GM21526 (cell line): ENCODE results near the gene PPP1R1B.

Experiments used
- ATAC-seq: cut with Tn5 transposase; IDR thresholded peaks from one replicate; pipeline ENCODE4 v1.9.1; 2021; ENCODE audit warnings: moderate library complexity; ENCODE audit not compliant: unreplicated experiment, low FRiP score

The PPP1R1B gene

GRCh38 chr17:39666231-39666600 is 39.5 kb downstream of the PPP1R1B start:
- ATAC-seq, result no peak

DNA sequence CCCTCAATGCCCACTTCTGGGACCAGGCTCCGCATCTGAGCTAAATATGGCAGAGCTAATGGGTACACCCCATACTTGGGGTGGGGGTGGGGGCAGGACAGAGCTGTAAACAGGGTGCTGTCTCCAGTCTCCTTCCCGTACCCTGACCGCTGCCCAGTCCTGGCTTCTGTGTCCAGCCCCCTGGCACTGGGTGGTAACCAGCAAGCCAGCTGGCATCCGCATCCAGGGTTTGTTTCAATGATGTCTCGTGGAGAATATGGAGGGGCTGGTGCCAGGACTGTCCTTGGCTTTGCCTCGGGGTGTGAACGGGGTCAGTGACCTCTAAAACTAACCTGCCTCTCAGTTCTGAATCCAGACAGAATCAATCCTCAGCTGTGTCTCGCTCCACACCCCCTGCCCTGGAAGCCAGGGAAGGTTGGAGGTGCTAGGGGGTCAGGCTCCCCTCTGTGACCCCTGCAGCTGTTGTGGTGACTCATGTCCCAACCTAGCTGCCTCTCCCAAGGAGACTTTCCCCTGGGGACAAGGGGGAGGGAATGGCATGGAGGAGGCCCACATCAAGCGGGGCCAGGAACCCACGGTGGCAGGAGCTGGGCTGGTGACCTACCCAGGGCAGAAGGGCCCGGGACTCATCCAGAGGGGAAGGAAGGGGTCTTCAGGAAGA is 40.0 kb downstream of the PPP1R1B start:
- no peak for ATAC-seq

DNA sequence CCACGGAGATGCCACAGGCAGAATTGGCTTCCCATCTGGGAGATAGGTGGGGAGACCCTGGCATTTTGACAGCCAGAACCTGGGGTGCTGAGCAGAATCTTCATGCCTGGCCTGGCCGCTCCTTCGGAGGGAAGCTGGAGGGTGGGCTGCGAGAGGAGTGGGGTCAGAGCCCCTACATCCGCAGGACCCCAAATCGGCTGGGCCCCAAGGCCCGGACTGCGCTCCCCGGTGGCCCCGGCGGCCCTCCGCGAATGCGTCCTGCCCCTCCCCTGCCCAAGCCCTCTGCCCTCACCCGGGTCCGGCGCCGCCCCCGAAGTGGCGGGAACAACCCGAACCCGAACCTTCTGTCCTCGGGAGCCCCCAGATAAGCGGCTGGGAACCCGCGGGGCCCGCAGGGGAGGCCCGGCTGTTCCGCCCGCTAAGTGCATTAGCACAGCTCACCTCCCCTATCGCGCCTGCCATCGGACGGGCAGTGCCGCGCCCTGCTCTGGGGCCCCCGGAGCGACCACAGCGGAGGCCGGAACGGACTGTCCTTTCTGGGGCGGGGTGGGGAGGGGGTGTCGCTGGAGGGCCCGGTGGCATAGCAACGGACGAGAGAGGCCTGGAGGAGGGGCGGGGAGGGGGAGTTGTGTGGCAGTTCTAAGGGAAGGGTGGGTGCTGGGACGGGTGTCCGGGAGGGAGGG is 40.7 kb downstream of the PPP1R1B start:
- no peak for ATAC-seq

DNA sequence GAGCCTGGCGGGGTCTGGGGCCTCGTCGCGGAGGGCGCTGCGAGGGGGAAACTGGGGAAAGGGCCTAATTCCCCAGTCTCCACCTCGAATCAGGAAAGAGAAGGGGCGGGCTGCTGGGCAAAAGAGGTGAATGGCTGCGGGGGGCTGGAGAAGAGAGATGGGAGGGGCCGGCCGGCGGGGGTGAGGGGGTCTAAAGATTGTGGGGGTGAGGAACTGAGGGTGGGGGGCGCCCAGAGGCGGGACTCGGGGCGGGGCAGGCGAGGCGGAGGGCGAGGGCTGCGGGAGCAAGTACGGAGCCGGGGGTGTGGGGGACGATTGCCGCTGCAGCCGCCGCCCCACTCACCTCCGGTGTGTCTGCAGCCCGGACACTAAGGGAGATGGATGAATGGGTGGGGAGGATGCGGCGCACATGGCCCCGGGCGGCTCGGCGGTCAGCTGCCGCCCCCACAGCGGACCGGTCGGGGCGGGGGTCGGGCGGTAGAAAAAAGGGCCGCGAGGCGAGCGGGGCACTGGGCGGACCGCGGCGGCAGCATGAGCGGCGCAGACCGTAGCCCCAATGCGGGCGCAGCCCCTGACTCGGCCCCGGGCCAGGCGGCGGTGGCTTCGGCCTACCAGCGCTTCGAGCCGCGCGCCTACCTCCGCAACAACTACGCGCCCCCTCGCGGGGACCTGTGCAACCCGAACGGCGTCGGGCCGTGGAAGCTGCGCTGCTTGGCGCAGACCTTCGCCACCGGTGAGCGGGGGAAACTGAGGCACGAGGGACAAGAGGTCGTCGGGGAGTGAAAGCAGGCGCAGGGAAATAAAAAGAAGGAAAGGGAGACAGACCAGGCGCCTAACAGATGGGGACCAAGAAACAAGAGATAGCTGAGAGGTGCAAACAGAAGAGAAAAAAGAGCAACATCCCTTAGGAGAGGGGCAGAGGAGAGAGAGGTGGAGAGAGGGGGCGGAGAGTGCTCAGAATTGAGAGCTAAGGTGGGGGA is 41.5 kb downstream of the PPP1R1B start, which contains the start of gene PNMT:
TSS of gene PNMT (plus strand) at position 509 of the 980 bp plus-strand sequence. CDS start at position 532, 23 bp downstream.
- ATAC-seq, result no peak

DNA sequence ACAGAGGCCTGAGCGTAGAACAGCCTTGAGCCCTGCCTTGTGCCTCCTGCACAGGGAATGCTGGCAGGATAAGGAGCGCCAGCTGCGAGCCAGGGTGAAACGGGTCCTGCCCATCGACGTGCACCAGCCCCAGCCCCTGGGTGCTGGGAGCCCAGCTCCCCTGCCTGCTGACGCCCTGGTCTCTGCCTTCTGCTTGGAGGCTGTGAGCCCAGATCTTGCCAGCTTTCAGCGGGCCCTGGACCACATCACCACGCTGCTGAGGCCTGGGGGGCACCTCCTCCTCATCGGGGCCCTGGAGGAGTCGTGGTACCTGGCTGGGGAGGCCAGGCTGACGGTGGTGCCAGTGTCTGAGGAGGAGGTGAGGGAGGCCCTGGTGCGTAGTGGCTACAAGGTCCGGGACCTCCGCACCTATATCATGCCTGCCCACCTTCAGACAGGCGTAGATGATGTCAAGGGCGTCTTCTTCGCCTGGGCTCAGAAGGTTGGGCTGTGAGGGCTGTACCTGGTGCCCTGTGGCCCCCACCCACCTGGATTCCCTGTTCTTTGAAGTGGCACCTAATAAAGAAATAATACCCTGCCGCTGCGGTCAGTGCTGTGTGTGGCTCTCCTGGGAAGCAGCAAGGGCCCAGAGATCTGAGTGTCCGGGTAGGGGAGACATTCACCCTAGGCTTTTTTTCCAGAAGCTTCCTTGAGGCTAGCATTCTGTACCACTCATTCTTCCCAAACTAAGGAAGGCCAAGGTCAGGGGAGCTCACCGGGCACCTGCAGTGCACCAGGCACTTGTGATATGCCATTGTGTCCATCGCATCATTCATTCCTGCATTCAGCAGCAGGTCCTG is 43.4 kb downstream of the PPP1R1B start:
- no peak for ATAC-seq

GRCh38 chr17:39670746-39671145 is 44.0 kb downstream of the PPP1R1B start:
- ATAC-seq, result no peak

GRCh38 chr17:39671651-39672521 is 45.1 kb downstream of the PPP1R1B start:
- ATAC-seq, result no peak

GRCh38 chr17:39672522-39673334 is 46.0 kb downstream of the PPP1R1B start:
- ATAC-seq, result no peak

DNA sequence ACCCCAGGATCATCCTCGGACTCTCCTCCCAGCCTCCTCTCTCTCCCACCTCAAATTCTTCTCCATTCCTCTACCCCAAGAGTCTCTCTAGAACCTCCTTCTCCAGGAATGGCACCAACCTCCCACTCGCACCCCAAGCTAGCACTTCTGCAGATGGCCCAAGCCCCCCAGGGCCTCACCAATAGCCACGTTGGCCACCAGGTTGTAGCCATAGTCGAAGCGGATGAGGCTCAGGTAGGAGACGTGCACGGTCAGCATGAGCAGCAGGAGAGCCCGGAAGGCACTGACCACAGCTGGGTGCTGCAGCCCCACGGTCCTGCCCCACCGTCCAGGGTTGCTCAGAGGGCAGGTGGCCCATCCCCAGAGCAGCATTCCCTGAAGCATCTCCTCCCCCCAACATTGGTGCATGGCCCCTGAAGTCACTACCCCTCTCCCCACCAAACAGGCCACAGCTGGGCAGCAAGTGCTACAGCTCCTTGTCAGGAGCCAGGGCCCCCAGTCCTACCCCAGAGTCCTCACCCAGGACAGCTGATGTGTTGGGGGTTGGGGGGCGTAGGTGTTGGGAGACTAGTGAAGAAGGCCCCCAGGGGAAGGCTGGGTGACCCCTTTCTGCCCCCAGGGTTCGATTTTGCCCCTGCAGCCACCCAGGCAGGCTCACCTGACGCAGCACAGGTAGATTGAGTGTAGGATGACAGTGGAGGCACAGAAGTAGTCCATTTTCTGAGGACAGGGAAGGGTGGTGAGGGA is 46.8 kb downstream of the PPP1R1B start:
- ATAC-seq, result no peak

- no peak for ATAC-seq
These were observed 47.4 kb downstream of the PPP1R1B start for GRCh38 chr17:39674179-39674578.

DNA sequence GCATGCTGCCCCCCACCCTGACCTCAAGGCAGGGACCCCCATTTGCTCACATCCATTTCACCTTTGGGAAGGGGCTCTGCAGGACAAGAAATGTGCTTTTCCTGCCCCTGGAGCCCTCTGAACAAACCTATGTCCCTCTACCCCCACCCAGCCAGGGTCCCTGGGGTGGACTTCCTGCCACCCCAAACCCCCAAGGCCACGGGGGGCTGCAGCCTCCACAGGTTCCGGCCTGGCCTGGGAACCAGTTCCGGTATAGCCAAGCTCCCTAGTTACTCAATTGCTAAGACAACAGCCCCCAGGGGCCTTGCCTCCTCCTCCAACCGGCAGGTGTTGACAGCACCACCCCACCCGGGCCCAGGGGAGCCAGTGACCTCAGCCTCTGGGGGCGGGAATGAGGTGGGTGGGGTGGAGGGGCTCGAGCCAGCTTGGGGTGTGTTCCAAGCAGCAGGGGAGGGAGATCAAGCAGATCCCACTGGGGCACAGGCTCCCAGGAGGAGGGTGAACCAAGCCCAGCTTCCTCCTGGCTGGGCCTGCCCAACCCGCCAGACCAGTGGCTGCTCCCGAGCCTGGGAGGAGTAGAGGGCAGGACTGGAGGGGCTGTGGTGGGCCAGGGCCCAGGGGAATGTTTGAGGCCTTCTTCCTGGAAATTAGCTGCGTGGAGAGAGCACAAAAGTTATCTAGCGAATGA is 48.1 kb downstream of the PPP1R1B start:
- ATAC-seq, result no peak

GRCh38 chr17:39675390-39676082 is 48.8 kb downstream of the PPP1R1B start:
- ATAC-seq, result no peak

DNA sequence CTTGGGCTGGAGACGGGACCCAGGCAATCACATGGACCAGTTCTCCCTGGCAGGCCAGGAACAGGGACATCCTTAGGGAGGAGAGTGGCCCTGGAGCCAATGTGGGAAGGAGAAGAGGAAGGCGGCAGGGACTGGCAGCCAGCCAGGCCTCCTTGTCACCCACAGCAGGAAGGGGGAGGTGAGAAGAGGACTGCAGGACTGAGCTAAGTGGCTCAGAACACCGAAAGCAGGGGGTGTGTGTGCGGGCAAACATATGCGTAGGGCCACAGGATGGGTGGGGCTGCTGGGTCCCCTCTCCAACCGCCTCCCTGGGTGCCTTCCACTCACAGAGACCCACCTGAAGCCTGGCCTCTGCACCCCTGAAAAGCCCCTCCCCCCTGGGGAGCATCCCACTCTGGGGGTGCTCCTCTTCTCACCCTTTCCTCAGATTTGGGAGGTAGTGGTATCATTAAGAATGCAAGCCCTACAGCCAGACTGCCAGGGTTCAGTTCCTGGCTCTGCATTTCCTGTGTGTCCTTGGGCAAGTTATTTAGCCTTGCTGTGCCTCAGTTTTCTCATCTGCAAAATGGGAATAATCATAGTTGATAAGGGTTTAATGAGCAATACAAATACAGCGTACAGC is 49.6 kb downstream of the PPP1R1B start:
- no peak for ATAC-seq

DNA sequence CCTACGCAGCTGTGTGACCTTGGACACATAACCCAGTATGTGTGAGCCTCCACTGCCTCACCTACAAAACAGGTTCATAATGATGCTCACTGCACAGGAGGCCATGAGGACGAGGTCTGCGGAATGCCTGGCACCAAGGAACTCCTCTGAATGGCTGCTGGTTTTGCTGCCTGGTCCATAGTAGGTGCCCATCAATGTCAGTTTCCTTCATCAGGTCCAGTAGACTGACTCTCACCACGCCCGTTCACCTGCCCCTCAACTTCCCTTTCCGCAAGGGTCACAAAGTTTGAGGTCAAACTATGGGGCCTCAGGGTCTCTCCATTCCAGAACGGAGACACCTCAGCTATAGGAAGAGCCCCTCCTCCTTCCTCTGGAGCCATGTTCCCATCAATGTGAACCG is 50.3 kb downstream of the PPP1R1B start:
- no peak for ATAC-seq

GRCh38 chr17:39677542-39678339 is 51.0 kb downstream of the PPP1R1B start:
- ATAC-seq, result no peak
